H1 (cell line): Measurements from ENCODE around the gene SLAIN2. TPM values are rescaled to one million over a fixed set of nuclear protein-coding genes. Genes with fewer than 3 reads are reported as not detected.

Experiments used
- CTCF ChIA-PET: fragments of 300-600 bp; sonication (Branson Sonifier 250); formaldehyde crosslinking; loops from one replicate; lab custom pipeline; 2021; ENCODE audit not compliant: partially characterized antibody; lab: Charles Lee
- POLR2A ChIA-PET: fragments of 300-600 bp; sonication (Branson Sonifier 250); formaldehyde crosslinking; loops from one replicate; lab custom pipeline; 2021; ENCODE audit warnings: inconsistent platforms; ENCODE audit not compliant: partially characterized antibody; lab: Charles Lee
- DNase-seq, 2 experiments: peaks; one replicate each; pipeline versions ENCODE4 v3.0.0 to v3.0.0-alpha.2; 2010 to 2022; ENCODE audit warnings: low spot score in 2 of 2, low read depth in 1 of 2, mixed read lengths in 1 of 2
- FAIRE-seq: peaks from 2 replicates; lab custom pipeline; 2011; peaks lifted over from hg19 to GRCh38; lab: Jason Lieb, UNC
- H2AFZ ChIP-seq: 2 replicates; pipeline ENCODE4 v1.8.1; 2012; ENCODE audit warnings: low read length, inconsistent platforms
- H2AK5ac ChIP-seq: 2 replicates; pipeline ENCODE4 v1.6.1; 2013; ENCODE audit warnings: low read depth, low read length
- H2BK120ac ChIP-seq: replicated peaks from 2 replicates; pipeline ENCODE3; 2013; ENCODE audit warnings: low read depth, low read length, inconsistent platforms
- H2BK12ac ChIP-seq: 2 replicates; pipeline ENCODE4 v1.6.1; 2013; ENCODE audit warnings: low read depth, low read length
- H2BK15ac ChIP-seq: 2 replicates; pipeline ENCODE4 v1.6.1; 2013; ENCODE audit warnings: low read length
- H2BK20ac ChIP-seq: 2 replicates; pipeline ENCODE4 v1.6.1; 2013; ENCODE audit warnings: low read length
- H2BK5ac ChIP-seq: 2 replicates; pipeline ENCODE4 v1.6.1; 2013; ENCODE audit warnings: low read depth, low read length
- H3K14ac ChIP-seq: 2 replicates; pipeline ENCODE4 v1.6.1; 2013; ENCODE audit warnings: inconsistent platforms; ENCODE audit not compliant: insufficient read length
- H3K18ac ChIP-seq: 2 replicates; pipeline ENCODE4 v1.6.1; 2013; ENCODE audit warnings: low read length; ENCODE audit errors: extremely low read depth
- H3K23ac ChIP-seq: 2 replicates; pipeline ENCODE4 v1.6.1; 2013; ENCODE audit warnings: inconsistent platforms; ENCODE audit not compliant: insufficient read length
- H3K23me2 ChIP-seq: 2 replicates; pipeline ENCODE4 v1.6.1; 2013; ENCODE audit warnings: low read depth, low read length
- H3K27ac ChIP-seq: 2 replicates; pipeline ENCODE4 v1.6.1; 2011; ENCODE audit warnings: low read depth, low read length, inconsistent platforms
- H3K27me3 ChIP-seq, 4 experiments: replicated peaks in 1 of 4; 1 replicate in 1 of 4; 2 replicates in 3 of 4; pipeline versions ENCODE4 v1.6.1 to v1.8.1; 2011 to 2013; ENCODE audit warnings: low read length in 3 of 4, mild to moderate bottlenecking in 3 of 4, inconsistent platforms in 2 of 4, mixed read lengths in 2 of 4, moderate library complexity in 1 of 4; ENCODE audit not compliant: control insufficient read depth in 3 of 4, insufficient read depth in 3 of 4; ENCODE audit errors: extremely low read depth in 1 of 4
- H3K36me3 ChIP-seq, 4 experiments: 2 replicates each; pipeline versions ENCODE4 v1.6.1 to v1.8.1; 2011 to 2013; ENCODE audit warnings: mild to moderate bottlenecking in 4 of 4, low read length in 3 of 4, moderate library complexity in 2 of 4, control low read depth in 1 of 4, inconsistent platforms in 1 of 4; ENCODE audit not compliant: insufficient read depth in 4 of 4, control insufficient read depth in 2 of 4
- H3K4ac ChIP-seq: replicated peaks from 2 replicates; pipeline ENCODE3; 2013; ENCODE audit warnings: low read length, low read depth, mixed read lengths, inconsistent platforms; ENCODE audit not compliant: insufficient read length
- H3K4me1 ChIP-seq, 4 experiments: replicated peaks in 1 of 4; 1 replicate in 1 of 4; 2 replicates in 3 of 4; pipeline versions ENCODE4 v1.6.1 to v1.8.1; 2011 to 2013; ENCODE audit warnings: low read length in 3 of 4, inconsistent platforms in 2 of 4, mixed read lengths in 1 of 4; ENCODE audit not compliant: insufficient read depth in 4 of 4, control insufficient read depth in 3 of 4
- H3K4me2 ChIP-seq, 2 experiments: 2 replicates each; pipeline versions ENCODE4 v1.6.1 to v1.8.1; 2011 to 2013; ENCODE audit warnings: low read depth in 2 of 2, low read length in 2 of 2, control low read depth in 1 of 2, inconsistent platforms in 1 of 2, mild to moderate bottlenecking in 1 of 2; ENCODE audit not compliant: insufficient read depth in 1 of 2
- H3K4me3 ChIP-seq, 4 experiments: fragments of 200-600, 300-600 bp in 1 of 4; sonication (generic), shearing (Covaris generic), sonication (Bioruptor Twin) in 1 of 4; 2 replicates each; pipeline versions ENCODE4 v1.5.1 to v1.8.1; 2011 to 2016; ENCODE audit warnings: low read length in 4 of 4, low read depth in 3 of 4, control low read depth in 2 of 4, inconsistent platforms in 2 of 4, mild to moderate bottlenecking in 2 of 4, mixed read lengths in 1 of 4, moderate library complexity in 1 of 4; ENCODE audit not compliant: insufficient read depth in 2 of 4; ENCODE audit errors: extremely low read depth in 1 of 4
- H3K56ac ChIP-seq: replicated peaks from 2 replicates; pipeline ENCODE3; 2013; ENCODE audit warnings: low read depth, mild to moderate bottlenecking, mixed read lengths, low read length, inconsistent platforms; ENCODE audit not compliant: insufficient read length
- H3K79me1 ChIP-seq: 2 replicates; pipeline ENCODE4 v1.6.1; 2013; ENCODE audit warnings: low read depth, low read length, control low read depth
- H3K79me2 ChIP-seq, 2 experiments: 2 replicates each; pipeline versions ENCODE4 v1.6.1 to v1.8.1; 2012 to 2013; ENCODE audit warnings: low read length in 2 of 2, mild to moderate bottlenecking in 2 of 2, inconsistent platforms in 1 of 2; ENCODE audit not compliant: insufficient read depth in 2 of 2, control insufficient read depth in 1 of 2
- H3K9ac ChIP-seq, 4 experiments: replicated peaks in 1 of 4; 1 replicate in 1 of 4; 2 replicates in 3 of 4; pipeline versions ENCODE4 v1.6.1 to v1.8.1; 2011 to 2013; ENCODE audit warnings: low read depth in 3 of 4, low read length in 3 of 4, control low read depth in 2 of 4, mild to moderate bottlenecking in 2 of 4, moderate library complexity in 2 of 4, inconsistent platforms in 1 of 4; ENCODE audit errors: extremely low read depth in 1 of 4
- H3K9me3 ChIP-seq, 2 experiments: 2 replicates each; pipeline versions ENCODE4 v1.6.1 to v1.8.1; 2012 to 2013; ENCODE audit warnings: mild to moderate bottlenecking in 2 of 2, moderate library complexity in 2 of 2, control low read depth in 1 of 2, inconsistent platforms in 1 of 2, low read depth in 1 of 2, low read length in 1 of 2, mixed read lengths in 1 of 2; ENCODE audit not compliant: insufficient read depth in 2 of 2
- H4K20me1 ChIP-seq, 2 experiments: replicated peaks in 1 of 2; 2 replicates each; pipeline versions ENCODE3 to v1.8.1; 2011 to 2013; ENCODE audit warnings: inconsistent platforms in 2 of 2, low read length in 2 of 2, mild to moderate bottlenecking in 1 of 2; ENCODE audit not compliant: insufficient read depth in 2 of 2, control insufficient read depth in 1 of 2
- H4K5ac ChIP-seq: 2 replicates; pipeline ENCODE4 v1.6.1; 2013; ENCODE audit warnings: low read length, low read depth, mixed read lengths, inconsistent platforms; ENCODE audit not compliant: insufficient read length
- H4K8ac ChIP-seq: 2 replicates; pipeline ENCODE4 v1.8.0; 2013; ENCODE audit warnings: mild to moderate bottlenecking, moderate library complexity, low read length, inconsistent platforms; ENCODE audit not compliant: insufficient read depth; ENCODE audit errors: extremely low read depth
- H4K91ac ChIP-seq: replicated peaks from 2 replicates; pipeline ENCODE3; 2013; ENCODE audit warnings: low read length, mixed read lengths, inconsistent platforms; ENCODE audit not compliant: insufficient read length
- CEBPB ChIP-seq: IDR thresholded peaks from 2 replicates; pipeline ENCODE4 v1.6.1; 2012; ENCODE audit warnings: low read depth, low read length
- CTCF ChIP-seq, 3 experiments: IDR thresholded peaks; 1 replicate in 2 of 3; 2 replicates in 1 of 3; pipeline versions ENCODE4 v1.5.1 to v1.6.1; 2011; ENCODE audit warnings: low read length in 3 of 3, mild to moderate bottlenecking in 3 of 3, inconsistent platforms in 2 of 3, low read depth in 1 of 3, moderate library complexity in 1 of 3; ENCODE audit not compliant: insufficient read depth in 1 of 3; ENCODE audit errors: control extremely low read depth in 1 of 3
- WGBS, 2 experiments: shearing (Covaris generic) in 1 of 2; methylation state at CpG; one replicate each; pipeline versions ENCODE4 v1.1.6 to v1.1.7; 2013 to 2015; ENCODE audit warnings: low lambda C conversion rate in 2 of 2, mixed read lengths in 2 of 2, inconsistent platforms in 1 of 2, low coverage in 1 of 2, missing lambda C conversion rate in 1 of 2; ENCODE audit not compliant: insufficient replicate concordance in 2 of 2, insufficient coverage in 1 of 2, insufficient read length in 1 of 2; ENCODE audit errors: extremely low coverage in 1 of 2, missing lambda C conversion rate in 1 of 2; 5-methylcytosine and 5-hydroxymethylcytosine counted together
- polyA plus RNA-seq, 7 experiments: library from polyadenylated mRNA; depleted of rRNA in 3 of 7; stranded (reverse) in 5 of 7; unstranded in 2 of 7; fragments of >200 nt in 5 of 7; fragments of 200-250 nt in 2 of 7; gene quantifications; 1 replicate in 5 of 7; 2 replicates in 1 of 7; 4 replicates in 1 of 7; pipeline versions ENCODE4 v1.2.1 to v1.2.3, GENCODE V29; 2011 to 2013; ENCODE audit warnings: missing spikeins in 2 of 7, mixed read lengths in 2 of 7
- total RNA-seq: library from RNA; stranded (reverse); fragmentation: NEBNext Ultra II Directional; extraction: Animal tissue kit (Norgen Biotek cat#: 25700); gene quantifications from 2 replicates; pipeline ENCODE4 v1.2.1, GENCODE V29; 2021

The SLAIN2 gene
- total and polyA plus RNA-seq, 2 of the 8 experiments (the other 6 are each of a cell fraction or from before 2014, with no cell fraction given), result 8.2 to 40.0 TPM

- H3K4me2 ChIP-seq, result no peak overlapping the region
- H3K79me2 ChIP-seq, result no peaks in the 10 kb centered on the region
- POLR2A ChIA-PET, result interaction anchor here (1.1 kb wide), 1 partner anchor 42 kb away, joined by 3 read pairs; no protein-coding TSS in a partner anchor
- H3K9ac ChIP-seq, result no peak overlapping the region
- H2AFZ ChIP-seq, result no peak overlapping the region
- H4K8ac ChIP-seq, result no peak overlapping the region
- no peak overlapping the region for H4K91ac ChIP-seq
- H3K4me3 ChIP-seq, result no peak overlapping the region
- H3K23ac ChIP-seq, result no peak overlapping the region
- no peak overlapping the region for H2BK120ac ChIP-seq
- no peak overlapping the region for H3K4ac ChIP-seq
- H2BK5ac ChIP-seq, result no peak overlapping the region
- H3K23me2 ChIP-seq, result no peaks in the 10 kb centered on the region
- no peak overlapping the region for H3K27ac ChIP-seq
- no peak overlapping the region for H2BK12ac ChIP-seq
- no peak overlapping the region for H2BK15ac ChIP-seq
- DNase-seq (no peak), FAIRE-seq (no peak)
- H4K20me1 ChIP-seq, result no peaks in the 10 kb centered on the region
- no peaks in the 10 kb centered on the region for H3K79me1 ChIP-seq
- no peak overlapping the region for H3K18ac ChIP-seq
- CTCF ChIA-PET, result interaction anchor here (0.6 to 1.5 kb wide), 4 partner anchors 8 to 246 kb away, joined by 3 to 5 read pairs (median 3); no protein-coding TSS in a partner anchor
- H3K9me3 ChIP-seq, result no peaks in the 10 kb centered on the region
- H3K36me3 ChIP-seq, result no peaks in the 10 kb centered on the region
- H3K4me1 ChIP-seq, result no peaks in the 10 kb centered on the region
- H3K56ac ChIP-seq, result no peak overlapping the region
- TF ChIP-seq CTCF (IDR thresholded peaks at IDR 0.05; ENCODE audit: control extremely low read depth in 1 of 3, insufficient read depth in 1 of 3, low read depth in 1 of 3, low read length in 3 of 3), result no peak
- no peak for TF ChIP-seq CEBPB
- H4K5ac ChIP-seq, result no peak overlapping the region
- H2BK20ac ChIP-seq, result no peak overlapping the region
- H3K27me3 ChIP-seq, result no peaks in the 10 kb centered on the region
- H3K14ac ChIP-seq, result no peak overlapping the region
- 89% methylated on average over 1 of the region's 2 CpGs; no CpG with 5 or more reads in 1 of the 2 experiments for whole genome bisulfite sequencing, 2 experiments
- H2AK5ac ChIP-seq, result no peak overlapping the region
Measured at GRCh38 chr4:48300004-48300403, 41.3 kb upstream of the SLAIN2 start.
